Dermis microvascular lymphatic vessel endothelial cell (primary cell): ENCODE measurements around the gene STAG1. TPM values are rescaled to one million over a fixed set of nuclear protein-coding genes. Genes with fewer than 3 reads are reported as not detected.
"Not testable (repeated sequence)": the region's sequence is repeated elsewhere in the genome, so short reads cannot be mapped to it uniquely, and the experiment has no call there.

Experiments used
- DNase-seq, 2 donors: peaks; one replicate each; pipeline versions ENCODE4 v3.0.0 to v3.0.0-alpha.2; 2010; ENCODE audit warnings: low read depth in 2 of 2
- total RNA-seq: library from RNA; depleted of rRNA; stranded (reverse); fragments of >200 nt; gene quantifications from 2 replicates; pipeline ENCODE4 v1.2.1, GENCODE V29; 2014

STAG1 gene
- total RNA-seq, 1 donor from 2014 or later, result 22.3 TPM

- DNase-seq, result no peak
Observed at GRCh38 chr3:136414476-136414875, 337.7 kb downstream of the STAG1 start.

GRCh38 chr3:136412307-136412706 is 339.9 kb downstream of the STAG1 start:
- no peak for DNase-seq

- no peak for DNase-seq
Observed at GRCh38 chr3:136409549-136409948, 342.6 kb downstream of the STAG1 start.

GRCh38 chr3:136404056-136404455 is 348.1 kb downstream of the STAG1 start:
- no peak for DNase-seq

- DNase-seq, result peak in 1 of 2 donors; percentile 2
Observed at GRCh38 chr3:136396916-136397315, 355.3 kb downstream of the STAG1 start.

- DNase-seq, result peak in 1 of 2 donors; percentile 7
Observed at GRCh38 chr3:136390574-136390973, 361.6 kb downstream of the STAG1 start.

GRCh38 chr3:136387031-136387430 is 365.1 kb downstream of the STAG1 start:
- DNase-seq, result no peak

- DNase-seq, result no peak
Observed at GRCh38 chr3:136385457-136385856, 366.7 kb downstream of the STAG1 start.

- no peak for DNase-seq
Observed at GRCh38 chr3:136381051-136381450, 371.1 kb downstream of the STAG1 start.

GRCh38 chr3:136380530-136380929 is 371.6 kb downstream of the STAG1 start:
- DNase-seq, result no peak

- DNase-seq, result no peak
Observed at GRCh38 chr3:136378011-136378410, 374.2 kb downstream of the STAG1 start.

GRCh38 chr3:136377508-136377907 is 374.7 kb downstream of the STAG1 start:
- no peak for DNase-seq

GRCh38 chr3:136375800-136376199 is 376.4 kb downstream of the STAG1 start:
- not testable (repeated sequence) for DNase-seq

GRCh38 chr3:136366289-136366688 is 385.9 kb downstream of the STAG1 start:
- DNase-seq, result no peak

- no peak for DNase-seq
Observed at GRCh38 chr3:136353461-136353860, 398.7 kb downstream of the STAG1 start.

GRCh38 chr3:136351905-136352304 is 400.3 kb downstream of the STAG1 start:
- no peak for DNase-seq

GRCh38 chr3:136351351-136351750 is 400.8 kb downstream of the STAG1 start:
- DNase-seq, result no peak

- DNase-seq, result no peak
Observed at GRCh38 chr3:136350557-136350956, 401.6 kb downstream of the STAG1 start.

- no peak for DNase-seq
Observed at GRCh38 chr3:136350132-136350531, 402.0 kb downstream of the STAG1 start.

GRCh38 chr3:136346486-136346885 is 405.7 kb downstream of the STAG1 start:
- DNase-seq, result no peak

GRCh38 chr3:136343873-136344555 is 408.2 kb downstream of the STAG1 start:
- peak; percentile 51 to 93 for DNase-seq

- DNase-seq, result no peak
Observed at GRCh38 chr3:136343446-136343845, 408.7 kb downstream of the STAG1 start.

GRCh38 chr3:136336329-136337100 is 415.7 kb downstream of the STAG1 start:
- DNase-seq, result no peak
